Measurements from ENCODE around the gene MSH5.

The MSH5 gene

DNA sequence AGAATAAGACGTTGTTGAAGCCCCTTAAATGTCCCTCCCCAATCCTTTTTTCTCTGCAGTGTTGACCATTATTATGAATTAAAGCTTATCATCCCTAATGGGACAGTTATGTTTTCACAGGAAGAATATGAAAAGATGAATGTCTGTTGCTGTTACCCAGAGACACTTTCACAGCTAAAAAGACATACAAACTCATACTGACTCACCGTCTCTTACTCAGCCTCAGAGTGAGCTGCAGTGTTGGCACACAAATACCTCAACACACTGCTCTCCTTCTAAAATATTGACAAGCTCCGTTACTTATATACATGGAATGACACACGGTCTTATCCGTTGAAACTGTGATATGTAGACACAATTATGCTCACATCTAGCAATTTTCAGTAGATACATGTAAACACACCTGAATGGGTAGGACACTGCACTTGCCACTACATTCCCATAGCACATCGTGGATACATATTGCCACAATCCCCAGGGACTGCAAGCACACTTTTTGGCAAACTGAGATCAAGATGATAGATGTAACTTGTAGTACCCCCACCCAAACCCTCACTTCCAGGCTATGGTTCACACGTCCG, 13.0 kb downstream of the MSH5 start:
- Histone ChIP-seq H3K36me3 (ENCODE audit: control insufficient read depth, insufficient read depth, low read length) (no peaks in the 10 kb centered on the region), H3K4me1 (ENCODE audit: control insufficient read depth, insufficient read depth, low read length) (no peaks in the 10 kb centered on the region), H3K9ac (ENCODE audit: low read length) (no peak overlapping the region), H3K27me3 (ENCODE audit: control insufficient read depth, insufficient read depth, low read length) (no peaks in the 10 kb centered on the region), H3K27ac (ENCODE audit: low read depth, low read length) (no peak overlapping the region), H3K4me3 (ENCODE audit: low read length) (no peak overlapping the region)

DNA sequence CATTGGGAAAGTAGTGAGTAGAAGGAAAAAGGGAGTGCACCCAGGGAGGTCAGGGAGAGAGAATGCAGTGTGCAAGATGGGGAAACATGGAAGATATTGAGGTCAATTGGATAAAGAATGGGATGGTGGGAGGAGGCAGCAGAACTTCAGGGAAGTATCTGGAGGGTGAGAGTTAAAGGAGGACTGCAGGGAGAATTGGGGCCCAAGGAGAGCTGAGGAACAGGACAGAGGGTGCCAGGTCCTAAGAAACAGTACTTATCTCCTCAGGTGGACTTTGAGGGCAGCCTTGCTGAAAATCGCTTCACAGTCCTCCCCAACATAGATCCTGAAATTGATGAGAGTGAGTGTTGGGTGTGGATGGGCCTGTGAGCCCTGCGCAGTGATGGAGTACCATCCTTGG, 18.5 kb downstream of the MSH5 start:
- Histone ChIP-seq H3K36me3 (ENCODE audit: control insufficient read depth, insufficient read depth, low read length) (no peaks in the 10 kb centered on the region), H3K27me3 (ENCODE audit: control insufficient read depth, insufficient read depth, low read length) (no peaks in the 10 kb centered on the region), H3K27ac (ENCODE audit: low read depth, low read length) (no peak overlapping the region), H3K4me3 (ENCODE audit: low read length) (no peak overlapping the region), H3K4me1 (ENCODE audit: control insufficient read depth, insufficient read depth, low read length) (no peaks in the 10 kb centered on the region), H3K9ac (ENCODE audit: low read length) (no peak overlapping the region)

DNA sequence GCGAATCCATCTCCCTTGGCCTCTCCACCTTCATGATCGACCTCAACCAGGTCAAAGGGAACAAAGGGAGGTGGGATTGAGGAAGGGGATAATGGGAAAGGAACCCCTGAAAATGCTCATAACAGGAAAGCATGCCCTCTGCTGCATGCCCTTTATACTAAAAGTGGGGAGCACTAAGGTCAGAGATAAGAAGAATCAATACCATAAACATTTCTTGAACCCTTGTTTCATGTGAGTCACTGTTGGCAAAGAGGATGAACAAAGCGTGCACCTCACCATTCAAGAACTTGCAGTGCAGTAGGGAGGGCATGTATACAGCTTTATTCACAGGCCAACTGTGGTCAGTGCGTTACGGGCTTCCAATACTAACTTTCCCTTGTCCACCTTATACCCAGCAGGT, 21.0 kb downstream of the MSH5 start:
- Histone ChIP-seq H3K27ac (ENCODE audit: low read depth, low read length) (no peak overlapping the region), H3K4me1 (ENCODE audit: control insufficient read depth, insufficient read depth, low read length) (no peaks in the 10 kb centered on the region), H3K27me3 (ENCODE audit: control insufficient read depth, insufficient read depth, low read length) (no peaks in the 10 kb centered on the region), H3K9ac (ENCODE audit: low read length) (no peak overlapping the region), H3K4me3 (ENCODE audit: low read length) (no peak overlapping the region), H3K36me3 (ENCODE audit: control insufficient read depth, insufficient read depth, low read length) (no peaks in the 10 kb centered on the region)

- no peaks in the 10 kb centered on the region for H3K27me3 ChIP-seq (ENCODE audit: control insufficient read depth, insufficient read depth, low read length)
- no peaks in the 10 kb centered on the region for H3K4me1 ChIP-seq (ENCODE audit: control insufficient read depth, insufficient read depth, low read length)
- no peak overlapping the region for H3K9ac ChIP-seq (ENCODE audit: low read length)
- H3K36me3 ChIP-seq (ENCODE audit: control insufficient read depth, insufficient read depth, low read length): no peaks in the 10 kb centered on the region
- no peak overlapping the region for H3K27ac ChIP-seq (ENCODE audit: low read depth, low read length)
- H3K4me3 ChIP-seq (ENCODE audit: low read length): no peak overlapping the region
Observed at GRCh38 chr6:31761343-31761742, 21.5 kb downstream of the MSH5 start.

DNA sequence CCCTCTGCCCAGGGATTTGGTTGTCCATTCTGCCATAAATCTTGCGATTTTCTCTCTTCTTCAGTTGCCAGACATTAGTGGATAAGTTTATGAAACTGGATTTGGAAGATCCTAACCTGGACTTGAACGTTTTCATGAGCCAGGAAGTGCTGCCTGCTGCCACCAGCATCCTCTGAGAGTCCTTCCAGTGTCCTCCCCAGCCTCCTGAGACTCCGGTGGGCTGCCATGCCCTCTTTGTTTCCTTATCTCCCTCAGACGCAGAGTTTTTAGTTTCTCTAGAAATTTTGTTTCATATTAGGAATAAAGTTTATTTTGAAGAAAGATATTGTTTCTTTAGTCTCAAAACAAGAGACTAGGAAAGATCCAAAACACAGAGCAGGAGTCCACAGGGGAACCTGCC, 22.6 kb downstream of the MSH5 start, which contains the start of gene SAPCD1:
Gene SAPCD1, plus strand, starts transcription at position 301 of the 400 bp plus-strand sequence. CDS start 399 bp downstream, outside the sequence.
- Histone ChIP-seq H3K27me3 (ENCODE audit: control insufficient read depth, insufficient read depth, low read length) (no peaks in the 10 kb centered on the region), H3K4me1 (ENCODE audit: control insufficient read depth, insufficient read depth, low read length) (no peaks in the 10 kb centered on the region), H3K4me3 (ENCODE audit: low read length) (no peak within 1 kb of the TSS), H3K36me3 (ENCODE audit: control insufficient read depth, insufficient read depth, low read length) (no peaks in the 10 kb centered on the region), H3K27ac (ENCODE audit: low read depth, low read length) (no peak within 1 kb of the TSS), H3K9ac (ENCODE audit: low read length) (no peak within 1 kb of the TSS)

DNA sequence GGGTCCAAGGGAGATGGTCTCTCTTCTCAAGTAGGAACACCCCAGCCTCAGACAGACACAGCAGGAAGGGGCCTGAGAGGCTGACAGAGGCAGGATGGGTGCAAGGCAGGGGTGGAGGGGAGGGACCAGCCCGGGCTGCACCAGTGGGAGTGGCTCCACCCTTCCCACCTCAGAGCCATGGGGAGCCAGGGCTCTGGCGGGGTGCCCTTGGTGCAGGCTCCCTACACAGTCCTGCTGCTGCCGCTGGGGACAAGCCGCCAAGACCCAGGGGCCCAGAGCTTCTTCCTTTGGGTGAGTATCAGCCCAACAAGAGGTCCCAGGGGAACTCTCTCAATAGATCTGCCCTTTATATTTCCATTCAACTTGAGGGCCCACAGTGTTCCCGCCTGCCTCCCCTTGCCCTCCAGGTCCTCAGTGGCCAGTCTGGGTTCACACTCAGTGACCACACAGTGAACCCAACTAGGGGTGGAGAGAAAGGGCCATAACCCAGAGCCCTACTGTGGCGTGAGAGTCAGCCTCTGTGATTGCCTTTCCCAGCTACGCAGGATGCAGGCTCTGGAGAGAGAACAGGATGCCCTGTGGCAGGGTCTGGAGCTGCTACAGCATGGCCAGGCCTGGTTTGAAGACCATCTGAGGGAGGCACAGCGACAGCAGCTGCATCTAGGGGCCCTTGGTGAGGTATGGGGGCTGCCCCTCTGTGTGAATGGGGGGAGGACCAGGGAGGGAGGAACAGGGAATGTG, 23.2 kb downstream of the MSH5 start:
- Histone ChIP-seq H3K27ac (ENCODE audit: low read depth, low read length) (no peak overlapping the region), H3K36me3 (ENCODE audit: control insufficient read depth, insufficient read depth, low read length) (no peaks in the 10 kb centered on the region)

DNA sequence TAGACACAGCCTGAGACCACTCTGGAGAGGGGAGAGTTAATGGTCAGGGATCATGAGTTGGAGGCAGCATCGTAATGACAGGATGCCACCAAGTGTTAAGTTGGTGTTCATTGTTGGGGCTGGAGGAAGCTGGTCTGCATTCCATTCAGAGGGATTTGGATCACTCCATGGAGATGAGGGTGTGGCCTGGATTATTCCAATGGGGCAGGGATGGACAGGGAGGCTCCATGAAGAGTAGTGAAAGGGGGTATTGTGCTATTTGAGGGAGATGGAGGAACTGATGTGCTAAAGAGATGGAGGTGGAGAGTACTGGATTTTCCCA, 23.8 kb downstream of the MSH5 start:
- no peak overlapping the region for H3K9ac ChIP-seq (ENCODE audit: low read length)
- H3K27me3 ChIP-seq (ENCODE audit: control insufficient read depth, insufficient read depth, low read length): no peaks in the 10 kb centered on the region
- no peaks in the 10 kb centered on the region for H3K36me3 ChIP-seq (ENCODE audit: control insufficient read depth, insufficient read depth, low read length)
- no peak overlapping the region for H3K4me3 ChIP-seq (ENCODE audit: low read length)
- no peaks in the 10 kb centered on the region for H3K4me1 ChIP-seq (ENCODE audit: control insufficient read depth, insufficient read depth, low read length)
- no peak overlapping the region for H3K27ac ChIP-seq (ENCODE audit: low read depth, low read length)

More for the DNA sequence above, 23.2 kb downstream of the MSH5 start:
- no peak overlapping the region for H3K9ac ChIP-seq (ENCODE audit: low read length)
- no peaks in the 10 kb centered on the region for H3K4me1 ChIP-seq (ENCODE audit: control insufficient read depth, insufficient read depth, low read length)
- no peaks in the 10 kb centered on the region for H3K27me3 ChIP-seq (ENCODE audit: control insufficient read depth, insufficient read depth, low read length)
- H3K4me3 ChIP-seq (ENCODE audit: low read length): no peak overlapping the region

- H3K27ac ChIP-seq (ENCODE audit: low read depth, low read length): no peak overlapping the region
- no peaks in the 10 kb centered on the region for H3K27me3 ChIP-seq (ENCODE audit: control insufficient read depth, insufficient read depth, low read length)
- no peaks in the 10 kb centered on the region for H3K36me3 ChIP-seq (ENCODE audit: control insufficient read depth, insufficient read depth, low read length)
- no peak overlapping the region for H3K9ac ChIP-seq (ENCODE audit: low read length)
- H3K4me1 ChIP-seq (ENCODE audit: control insufficient read depth, insufficient read depth, low read length): no peaks in the 10 kb centered on the region
- H3K4me3 ChIP-seq (ENCODE audit: low read length): no peak overlapping the region
Observed at GRCh38 chr6:31764198-31764597, 24.4 kb downstream of the MSH5 start.

DNA sequence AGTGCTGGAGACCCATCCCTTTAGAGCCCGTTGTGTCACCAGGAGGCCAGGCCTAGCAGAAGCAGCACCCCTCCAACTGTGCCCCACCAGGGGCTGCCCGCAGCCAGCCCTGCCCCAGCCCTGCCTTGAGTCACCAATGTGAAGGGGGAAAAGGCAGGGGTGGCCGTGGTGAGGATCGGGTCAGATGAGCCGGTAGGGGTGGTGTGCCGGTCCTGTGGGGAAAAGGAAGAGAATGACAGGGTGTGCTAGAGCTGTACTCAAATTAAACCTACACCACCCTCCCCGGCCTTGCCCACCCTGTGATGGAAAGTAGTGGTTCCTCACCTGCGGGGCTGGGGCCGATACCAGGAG, 25.7 kb downstream of the MSH5 start:
- H3K27ac ChIP-seq (ENCODE audit: low read depth, low read length): no peak overlapping the region
- H3K9ac ChIP-seq (ENCODE audit: low read length): no peak overlapping the region
- H3K4me1 ChIP-seq (ENCODE audit: control insufficient read depth, insufficient read depth, low read length): no peaks in the 10 kb centered on the region
- no peak overlapping the region for H3K4me3 ChIP-seq (ENCODE audit: low read length)
- H3K27me3 ChIP-seq (ENCODE audit: control insufficient read depth, insufficient read depth, low read length): no peaks in the 10 kb centered on the region
- no peaks in the 10 kb centered on the region for H3K36me3 ChIP-seq (ENCODE audit: control insufficient read depth, insufficient read depth, low read length)

GRCh38 chr6:31765910-31766794, 26.3 kb downstream of the MSH5 start:
- no peak overlapping the region for H3K9ac ChIP-seq (ENCODE audit: low read length)

GRCh38 chr6:31767096-31767645, 27.4 kb downstream of the MSH5 start:
- no peak overlapping the region for H3K4me3 ChIP-seq (ENCODE audit: low read length)
- H3K4me1 ChIP-seq (ENCODE audit: control insufficient read depth, insufficient read depth, low read length): no peaks in the 10 kb centered on the region
- no peaks in the 10 kb centered on the region for H3K27me3 ChIP-seq (ENCODE audit: control insufficient read depth, insufficient read depth, low read length)
- no peaks in the 10 kb centered on the region for H3K36me3 ChIP-seq (ENCODE audit: control insufficient read depth, insufficient read depth, low read length)
- no peak overlapping the region for H3K27ac ChIP-seq (ENCODE audit: low read depth, low read length)
- H3K9ac ChIP-seq (ENCODE audit: low read length): no peak overlapping the region

More at GRCh38 chr6:31765910-31766794, 26.3 kb downstream of the MSH5 start:
- Histone ChIP-seq H3K4me1 (ENCODE audit: control insufficient read depth, insufficient read depth, low read length) (no peaks in the 10 kb centered on the region), H3K27ac (ENCODE audit: low read depth, low read length) (no peak overlapping the region), H3K27me3 (ENCODE audit: control insufficient read depth, insufficient read depth, low read length) (no peaks in the 10 kb centered on the region), H3K36me3 (ENCODE audit: control insufficient read depth, insufficient read depth, low read length) (no peaks in the 10 kb centered on the region), H3K4me3 (ENCODE audit: low read length) (peak overlapping the region; percentile 18)
